PFSK-1 (cell line): ENCODE results near the gene SMIM17.

ENCODE experiments used
- FOXP2 ChIP-seq: optimal IDR thresholded peaks from 2 replicates; pipeline ENCODE3; 2011; ENCODE audit warnings: borderline replicate concordance, control low read depth, inconsistent platforms; ENCODE audit not compliant: insufficient read depth; ENCODE audit errors: extremely low read length, extremely low read depth
- POLR2AphosphoS5 ChIP-seq: IDR thresholded peaks from 2 replicates; pipeline ENCODE4 v1.6.1; 2012; ENCODE audit warnings: low read depth, mild to moderate bottlenecking, control low read depth, low read length, moderate library complexity
- SIN3A ChIP-seq: IDR thresholded peaks from 2 replicates; pipeline ENCODE4 v1.6.1; 2012; ENCODE audit warnings: mild to moderate bottlenecking, low read length, moderate library complexity, borderline replicate concordance; ENCODE audit not compliant: insufficient read depth
- TAF1 ChIP-seq: IDR thresholded peaks from 2 replicates; pipeline ENCODE4 v1.6.1; 2012; ENCODE audit warnings: low read length, control low read depth, borderline replicate concordance; ENCODE audit not compliant: insufficient read depth
- TF ChIP-seq, protein P1 (sequence below), 2 experiments: IDR thresholded peaks; 2 replicates each; pipeline versions ENCODE4 v1.6.1 to v1.8.0; 2011 to 2012; ENCODE audit warnings: low read depth in 2 of 2, low read length in 2 of 2, control low read depth in 1 of 2, inconsistent platforms in 1 of 2, mild to moderate bottlenecking in 1 of 2, moderate library complexity in 1 of 2; ENCODE audit not compliant: insufficient read depth in 1 of 2

Gene SMIM17

DNA sequence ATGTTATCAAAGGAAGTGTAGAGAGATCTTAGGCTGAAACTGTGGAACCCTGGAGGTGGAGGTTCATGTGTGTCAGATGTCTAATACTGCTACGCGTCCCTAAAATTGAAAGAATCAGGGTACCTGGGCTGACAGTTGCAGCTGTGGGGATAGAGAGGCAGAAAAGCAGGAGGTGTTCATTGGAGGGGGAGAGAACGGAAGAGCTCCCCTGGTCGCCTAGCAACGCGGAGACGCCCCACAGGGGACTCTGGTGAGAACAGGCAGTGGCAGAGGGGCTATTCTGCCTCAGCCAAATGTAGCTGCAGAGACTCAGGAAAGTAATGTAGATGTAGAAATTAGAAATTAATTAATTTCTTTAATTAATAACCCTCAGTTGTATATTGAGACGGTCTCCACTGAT, 38.7 kb downstream of the SMIM17 start:
- TF ChIP-seq FOXP2 (no peak), TAF1 (no peak), POLR2AphosphoS5 (no peak), SIN3A (no peak)
- TF ChIP-seq, protein P1, sequence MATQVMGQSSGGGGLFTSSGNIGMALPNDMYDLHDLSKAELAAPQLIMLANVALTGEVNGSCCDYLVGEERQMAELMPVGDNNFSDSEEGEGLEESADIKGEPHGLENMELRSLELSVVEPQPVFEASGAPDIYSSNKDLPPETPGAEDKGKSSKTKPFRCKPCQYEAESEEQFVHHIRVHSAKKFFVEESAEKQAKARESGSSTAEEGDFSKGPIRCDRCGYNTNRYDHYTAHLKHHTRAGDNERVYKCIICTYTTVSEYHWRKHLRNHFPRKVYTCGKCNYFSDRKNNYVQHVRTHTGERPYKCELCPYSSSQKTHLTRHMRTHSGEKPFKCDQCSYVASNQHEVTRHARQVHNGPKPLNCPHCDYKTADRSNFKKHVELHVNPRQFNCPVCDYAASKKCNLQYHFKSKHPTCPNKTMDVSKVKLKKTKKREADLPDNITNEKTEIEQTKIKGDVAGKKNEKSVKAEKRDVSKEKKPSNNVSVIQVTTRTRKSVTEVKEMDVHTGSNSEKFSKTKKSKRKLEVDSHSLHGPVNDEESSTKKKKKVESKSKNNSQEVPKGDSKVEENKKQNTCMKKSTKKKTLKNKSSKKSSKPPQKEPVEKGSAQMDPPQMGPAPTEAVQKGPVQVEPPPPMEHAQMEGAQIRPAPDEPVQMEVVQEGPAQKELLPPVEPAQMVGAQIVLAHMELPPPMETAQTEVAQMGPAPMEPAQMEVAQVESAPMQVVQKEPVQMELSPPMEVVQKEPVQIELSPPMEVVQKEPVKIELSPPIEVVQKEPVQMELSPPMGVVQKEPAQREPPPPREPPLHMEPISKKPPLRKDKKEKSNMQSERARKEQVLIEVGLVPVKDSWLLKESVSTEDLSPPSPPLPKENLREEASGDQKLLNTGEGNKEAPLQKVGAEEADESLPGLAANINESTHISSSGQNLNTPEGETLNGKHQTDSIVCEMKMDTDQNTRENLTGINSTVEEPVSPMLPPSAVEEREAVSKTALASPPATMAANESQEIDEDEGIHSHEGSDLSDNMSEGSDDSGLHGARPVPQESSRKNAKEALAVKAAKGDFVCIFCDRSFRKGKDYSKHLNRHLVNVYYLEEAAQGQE (IDR thresholded peaks at IDR 0.05; ENCODE audit: insufficient read depth in 1 of 2, low read depth in 2 of 2, low read length in 2 of 2): no peak

GRCh38 chr19:56683116-56683515, 40.2 kb downstream of the SMIM17 start:
- TF ChIP-seq, protein P1 (IDR thresholded peaks at IDR 0.05; ENCODE audit: insufficient read depth in 1 of 2, low read depth in 2 of 2, low read length in 2 of 2): no peak

GRCh38 chr19:56687031-56687430, 44.1 kb downstream of the SMIM17 start:
- TF ChIP-seq POLR2AphosphoS5 (no peak), TAF1 (no peak), SIN3A (no peak)
- TF ChIP-seq, protein P1 (IDR thresholded peaks at IDR 0.05; ENCODE audit: insufficient read depth in 1 of 2, low read depth in 2 of 2, low read length in 2 of 2): no peak

DNA sequence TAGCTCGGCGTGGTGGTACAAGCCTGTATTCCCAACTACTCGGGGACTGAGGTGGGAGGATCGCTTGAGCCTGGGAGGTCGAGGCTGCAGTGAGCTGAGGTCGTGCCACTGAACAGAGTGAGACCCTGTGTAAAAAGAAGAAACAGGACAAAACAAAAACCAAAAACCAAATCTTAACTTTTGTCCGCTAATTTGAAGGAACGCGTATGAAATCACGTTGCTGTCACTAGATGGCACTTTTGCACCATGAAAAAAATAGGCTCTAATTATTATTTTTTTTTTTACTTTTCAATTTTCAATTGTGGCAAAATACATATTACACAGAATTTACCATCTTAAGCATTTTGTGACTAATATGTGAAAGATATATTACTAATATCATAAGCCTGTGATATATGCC, 46.2 kb downstream of the SMIM17 start:
- no peak for TF ChIP-seq FOXP2
- TF ChIP-seq TAF1: no peak

DNA sequence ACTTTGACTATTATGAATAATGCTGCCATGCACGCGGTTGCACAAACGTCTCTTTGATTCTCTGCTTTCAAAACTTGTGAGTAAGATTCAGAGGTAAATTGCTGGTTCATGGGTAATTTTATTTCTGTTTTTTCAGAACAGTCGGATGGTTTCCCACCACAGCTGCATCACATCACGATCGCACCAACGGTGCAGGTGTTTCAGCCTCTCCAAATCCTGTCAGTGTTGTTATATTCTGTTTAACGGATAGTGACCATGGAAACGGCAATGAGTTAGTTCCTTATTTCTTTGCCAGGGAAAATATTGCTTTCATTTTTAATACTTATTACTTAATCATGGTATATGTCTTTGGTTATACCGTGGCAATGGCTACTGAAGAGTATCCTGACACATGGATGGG, 47.7 kb downstream of the SMIM17 start:
- TF ChIP-seq, protein P1 (IDR thresholded peaks at IDR 0.05; ENCODE audit: insufficient read depth in 1 of 2, low read depth in 2 of 2, low read length in 2 of 2): no peak
- TF ChIP-seq POLR2AphosphoS5: no peak
- no peak for TF ChIP-seq TAF1
- TF ChIP-seq FOXP2: no peak
- TF ChIP-seq SIN3A: no peak
